ENCODE data around the gene HOXA13.
A peak's percentile ranks its signal among the peaks of the same experiment; 100 is the strongest.

The HOXA13 gene

DNA sequence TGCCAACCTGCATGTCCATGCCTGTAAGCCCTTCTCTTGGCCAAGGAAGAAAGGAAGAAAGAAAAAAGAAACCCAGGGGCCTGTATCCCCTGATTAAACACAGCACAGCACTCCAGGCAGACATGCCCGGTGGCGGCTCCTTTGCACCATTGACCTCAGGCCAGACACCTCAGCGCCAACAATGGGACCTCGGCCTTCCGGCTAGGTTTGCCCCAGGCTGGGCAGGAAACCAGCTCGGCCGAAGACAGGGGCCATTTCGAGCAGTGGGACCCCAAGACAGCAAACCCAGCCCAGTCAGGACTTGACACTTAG is 28.6 kb downstream of the HOXA13 start:
- H3K4me1 Mint-ChIP-seq, result peaks cover 6% of the 10 kb centered on the region

DNA sequence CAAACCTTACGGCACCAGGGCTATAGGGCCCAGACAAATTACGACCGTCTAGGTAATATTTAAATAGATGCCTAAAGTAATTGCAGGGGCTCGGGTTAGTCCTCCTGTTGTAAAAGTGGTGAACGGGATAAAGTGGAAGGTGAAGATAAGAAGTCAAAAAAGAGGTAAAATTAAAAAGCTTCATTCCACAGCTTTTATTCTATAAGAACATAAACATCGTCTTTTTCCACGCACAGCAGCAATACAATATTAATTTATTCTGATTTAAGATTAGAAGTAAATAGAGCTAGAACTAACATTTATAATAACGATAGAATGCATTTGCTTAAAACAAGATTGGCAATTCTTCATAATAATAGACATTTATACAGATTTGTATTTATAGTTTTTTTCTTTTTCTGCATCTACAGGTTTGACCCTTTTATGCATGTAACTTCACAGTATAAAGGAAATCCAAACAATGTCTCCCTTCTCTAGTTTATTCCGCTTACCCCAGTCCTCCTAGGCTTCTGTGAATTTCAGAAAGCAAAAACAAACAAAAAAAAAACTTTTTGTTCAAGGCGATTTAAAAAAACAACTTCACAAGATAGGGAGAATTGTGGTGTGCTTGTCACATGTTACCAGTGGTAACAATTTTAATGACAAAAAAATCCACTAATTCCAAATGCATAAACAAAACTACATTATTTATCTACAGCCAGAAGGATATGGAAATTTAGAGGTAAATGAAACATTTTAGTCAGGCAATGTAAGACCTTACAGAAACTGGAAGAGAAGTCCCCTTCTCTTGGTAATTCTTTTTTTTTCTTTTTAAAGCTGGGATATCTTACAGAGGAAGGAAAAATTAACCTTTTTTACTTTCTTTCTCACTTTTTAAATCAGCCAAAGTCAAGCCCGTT is 29.2 kb downstream of the HOXA13 start:
- Mint-ChIP-seq H3K4me1 (peaks cover 6% of the 10 kb centered on the region), H3K36me3 (no peaks in the 10 kb centered on the region), H3K27ac (peak overlapping the region; percentile 85), H3K27me3 (peaks cover 23% of the 10 kb centered on the region), H3K9me3 (peaks cover 2% of the 10 kb centered on the region), H3K4me3 (no peak overlapping the region)
- ATAC-seq (ENCODE audit: low read depth), result no peak
- DNase-seq (ENCODE audit: low spot score in 2 of 2), result no peak

More for the DNA sequence above, 28.6 kb downstream of the HOXA13 start:
- Mint-ChIP-seq H3K36me3 (no peaks in the 10 kb centered on the region), H3K27ac (peak overlapping the region; percentile 85), H3K27me3 (peaks cover 26% of the 10 kb centered on the region), H3K4me3 (no peak overlapping the region), H3K9me3 (peaks cover 2% of the 10 kb centered on the region)
- DNase-seq (ENCODE audit: low spot score in 2 of 2), result peak in 1 of 2 donors; percentile 14
- ATAC-seq (ENCODE audit: low read depth), result no peak

GRCh38 chr7:27169658-27170425 is 30.0 kb downstream of the HOXA13 start:
- H3K27me3 Mint-ChIP-seq, result peaks cover 21% of the 10 kb centered on the region
- H3K27ac Mint-ChIP-seq, result peak overlapping the region; percentile 84
- no peak overlapping the region for H3K4me3 Mint-ChIP-seq
- no peaks in the 10 kb centered on the region for H3K36me3 Mint-ChIP-seq
- H3K4me1 Mint-ChIP-seq, result peaks cover 6% of the 10 kb centered on the region
- ATAC-seq (ENCODE audit: low read depth), result no peak
- DNase-seq (ENCODE audit: low spot score in 2 of 2), result peak in 1 of 2 donors; percentile 12
- H3K9me3 Mint-ChIP-seq, result peaks cover 2% of the 10 kb centered on the region

DNA sequence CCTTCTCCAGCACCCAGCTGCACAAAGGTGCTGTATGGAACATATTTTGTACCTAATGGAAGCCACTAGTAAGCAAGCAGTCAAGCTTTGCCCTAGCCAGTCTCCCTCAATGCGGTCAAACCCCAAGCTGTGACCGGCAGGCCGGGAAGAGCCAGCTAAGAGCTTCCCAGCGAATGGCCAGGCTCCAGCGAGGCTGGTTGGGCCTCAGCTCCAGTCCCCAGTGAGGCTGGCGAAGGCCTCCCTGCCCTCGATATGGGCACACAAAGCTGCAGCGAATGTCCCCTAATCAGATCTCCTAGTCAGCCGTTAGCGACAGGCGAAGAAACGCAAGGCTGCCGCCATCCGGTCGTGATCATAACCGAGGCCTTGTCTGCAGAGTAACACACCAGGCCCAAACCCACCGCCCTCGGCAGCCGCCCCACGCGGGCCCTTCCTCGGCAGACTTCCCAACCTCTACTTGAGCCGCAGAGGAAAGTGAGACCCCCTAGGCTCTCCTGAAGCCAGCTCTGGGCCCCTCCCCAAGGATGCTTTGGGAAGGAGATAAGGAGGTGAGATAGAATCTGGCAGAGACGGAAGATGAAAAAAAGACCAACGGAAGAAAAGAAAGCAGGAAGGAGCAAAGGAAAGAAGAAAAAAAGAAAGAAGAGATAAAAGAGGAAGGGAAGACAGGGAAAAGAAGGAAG is 31.5 kb downstream of the HOXA13 start:
- H3K9me3 Mint-ChIP-seq, result peaks cover 2% of the 10 kb centered on the region
- H3K36me3 Mint-ChIP-seq, result no peaks in the 10 kb centered on the region
- peaks cover 25% of the 10 kb centered on the region for H3K27me3 Mint-ChIP-seq
- DNase-seq (ENCODE audit: low spot score in 2 of 2) (no peak), ATAC-seq (ENCODE audit: low read depth) (no peak)
- peaks cover 9% of the 10 kb centered on the region for H3K4me1 Mint-ChIP-seq
- peak overlapping the region; percentile 84 for H3K27ac Mint-ChIP-seq
- no peak overlapping the region for H3K4me3 Mint-ChIP-seq

GRCh38 chr7:27167916-27168264 is 32.0 kb downstream of the HOXA13 start:
- Mint-ChIP-seq H3K36me3 (no peaks in the 10 kb centered on the region), H3K27ac (no peak overlapping the region), H3K4me1 (peaks cover 9% of the 10 kb centered on the region), H3K27me3 (peaks cover 26% of the 10 kb centered on the region), H3K9me3 (peaks cover 2% of the 10 kb centered on the region), H3K4me3 (no peak overlapping the region)
- ATAC-seq (ENCODE audit: low read depth), result no peak
- no peak for DNase-seq (ENCODE audit: low spot score in 2 of 2)

GRCh38 chr7:27166531-27167505 is 33.1 kb downstream of the HOXA13 start:
- Mint-ChIP-seq H3K4me3 (no peak overlapping the region), H3K4me1 (peaks cover 9% of the 10 kb centered on the region), H3K9me3 (peaks cover 2% of the 10 kb centered on the region), H3K27ac (peak overlapping the region; percentile 77), H3K36me3 (no peaks in the 10 kb centered on the region), H3K27me3 (peaks cover 21% of the 10 kb centered on the region)
- DNase-seq (ENCODE audit: low spot score in 2 of 2) (no peak), ATAC-seq (ENCODE audit: low read depth) (no peak)

GRCh38 chr7:27165996-27166530 is 33.8 kb downstream of the HOXA13 start:
- peaks cover 7% of the 10 kb centered on the region for H3K4me1 Mint-ChIP-seq
- ATAC-seq (ENCODE audit: low read depth) (no peak), DNase-seq (ENCODE audit: low spot score in 2 of 2) (no peak)
- H3K27ac Mint-ChIP-seq, result peak overlapping the region; percentile 31
- peaks cover 2% of the 10 kb centered on the region for H3K9me3 Mint-ChIP-seq
- no peaks in the 10 kb centered on the region for H3K36me3 Mint-ChIP-seq
- peaks cover 18% of the 10 kb centered on the region for H3K27me3 Mint-ChIP-seq
- H3K4me3 Mint-ChIP-seq, result no peak overlapping the region

DNA sequence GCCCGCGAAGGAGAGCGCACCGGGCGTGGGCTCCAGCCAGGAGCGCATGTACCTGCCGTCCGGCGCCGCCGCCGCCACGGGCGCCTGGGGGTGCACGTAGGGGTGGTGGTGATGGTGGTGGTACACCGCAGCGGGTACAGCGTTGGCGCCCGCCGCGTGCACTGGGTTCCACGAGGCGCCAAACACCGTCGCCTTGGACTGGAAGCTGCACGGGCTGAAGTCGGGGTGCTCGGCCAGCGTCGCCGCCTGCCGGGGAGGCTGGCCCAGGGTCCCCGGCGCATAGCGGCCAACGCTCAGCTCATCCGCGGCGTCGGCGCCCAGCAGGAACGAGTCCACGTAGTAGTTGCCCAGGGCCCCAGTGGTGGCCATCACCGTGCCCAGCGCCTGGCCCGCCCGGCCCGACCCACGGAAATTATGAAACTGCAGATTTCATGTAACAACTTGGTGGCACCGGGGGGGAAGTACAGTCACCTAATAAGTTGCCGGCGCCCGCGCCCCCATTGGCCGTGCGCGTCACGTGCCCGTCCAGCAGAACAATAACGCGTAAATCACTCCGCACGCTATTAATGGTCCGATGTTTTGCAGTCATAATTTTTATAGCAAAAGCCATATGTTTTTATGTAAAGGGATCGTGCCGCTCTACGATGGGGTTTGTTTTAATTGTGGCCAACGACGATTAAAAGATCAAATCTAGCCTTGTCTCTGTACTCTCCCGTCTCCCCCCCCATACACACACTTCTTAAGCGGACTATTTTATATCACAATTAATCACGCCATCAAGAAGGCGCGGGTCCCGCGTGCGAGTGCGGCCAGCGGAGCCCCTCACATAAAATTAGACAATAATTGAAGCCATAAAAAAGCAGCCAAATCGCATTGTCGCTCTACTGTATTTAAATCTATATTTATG is 34.5 kb downstream of the HOXA13 start, which contains the start of gene HOXA9:
HOXA9 (minus strand) TSS at position 449 of the 907 bp plus-strand sequence; CDS start at position 369, 80 bp downstream.
- no peak for DNase-seq (ENCODE audit: low spot score in 2 of 2)
- Mint-ChIP-seq H3K27ac (peak within 1 kb of the TSS; percentile 31), H3K4me1 (peaks cover 9% of the 10 kb centered on the region), H3K4me3 (no peak within 1 kb of the TSS), H3K27me3 (peaks cover 18% of the 10 kb centered on the region), H3K9me3 (peaks cover 2% of the 10 kb centered on the region), H3K36me3 (no peaks in the 10 kb centered on the region)
- ATAC-seq (ENCODE audit: low read depth), result no peak

DNA sequence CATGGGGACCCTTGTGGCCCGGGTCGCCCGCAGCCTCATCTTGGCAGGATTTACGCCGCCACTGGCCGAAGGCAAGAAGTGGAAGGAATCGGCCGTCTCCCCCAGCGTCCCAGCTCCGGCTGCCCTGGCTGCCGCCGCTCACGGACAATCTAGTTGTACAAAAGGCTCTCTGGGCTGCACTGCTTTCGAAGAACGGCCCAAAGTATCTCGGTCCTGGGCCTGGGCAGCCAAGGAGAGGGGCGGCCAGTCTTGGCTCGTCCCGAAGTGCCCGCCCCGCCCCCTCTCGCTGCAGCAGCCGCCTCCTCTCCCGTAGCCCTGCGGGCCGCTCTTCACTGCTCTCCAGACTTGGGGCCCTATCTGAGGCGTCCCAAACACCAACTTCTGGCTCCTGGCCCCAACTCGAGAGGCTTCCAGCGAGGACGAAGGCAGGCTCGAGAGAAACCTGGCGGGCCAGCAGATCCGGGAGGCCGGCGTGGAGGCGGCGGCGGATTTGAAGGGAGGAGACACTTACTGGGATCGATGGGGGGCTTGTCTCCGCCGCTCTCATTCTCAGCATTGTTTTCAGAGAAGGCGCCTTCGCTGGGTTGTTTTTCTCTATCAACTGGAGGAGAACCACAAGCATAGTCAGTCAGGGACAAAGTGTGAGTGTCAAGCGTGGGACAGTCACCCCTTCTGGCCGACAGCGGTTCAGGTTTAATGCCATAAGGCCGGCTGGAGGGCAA is 35.4 kb downstream of the HOXA13 start:
- no peaks in the 10 kb centered on the region for H3K36me3 Mint-ChIP-seq
- H3K27ac Mint-ChIP-seq, result peak overlapping the region; percentile 4
- DNase-seq (ENCODE audit: low spot score in 2 of 2) (peak in 1 of 2 donors; percentile 20), ATAC-seq (ENCODE audit: low read depth) (no peak)
- peaks cover 2% of the 10 kb centered on the region for H3K9me3 Mint-ChIP-seq
- H3K27me3 Mint-ChIP-seq, result peaks cover 21% of the 10 kb centered on the region
- no peak overlapping the region for H3K4me3 Mint-ChIP-seq
- peaks cover 14% of the 10 kb centered on the region for H3K4me1 Mint-ChIP-seq

DNA sequence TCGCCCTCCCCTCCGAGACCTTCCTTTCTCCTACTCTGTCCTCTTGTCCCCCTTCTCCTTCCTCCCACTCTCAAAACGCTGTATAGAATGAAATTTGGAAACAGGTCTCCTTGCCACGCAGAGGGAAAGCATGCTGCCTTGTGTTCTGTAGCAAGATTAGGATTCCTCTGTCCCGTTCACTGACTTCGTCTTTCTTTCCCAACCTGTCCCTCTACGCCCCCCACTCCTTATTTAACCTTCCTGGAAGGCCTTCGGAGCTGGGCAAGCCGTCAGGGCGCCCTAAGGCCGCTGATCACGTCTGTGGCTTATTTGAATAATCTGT is 35.9 kb downstream of the HOXA13 start:
- no peak for ATAC-seq (ENCODE audit: low read depth)
- peaks cover 2% of the 10 kb centered on the region for H3K9me3 Mint-ChIP-seq
- H3K4me3 Mint-ChIP-seq, result no peak overlapping the region
- peak overlapping the region; percentile 4 for H3K27ac Mint-ChIP-seq
- H3K4me1 Mint-ChIP-seq, result peaks cover 15% of the 10 kb centered on the region
- H3K36me3 Mint-ChIP-seq, result no peaks in the 10 kb centered on the region
- peak in 1 of 2 donors; percentile 32 for DNase-seq (ENCODE audit: low spot score in 2 of 2)
- peaks cover 24% of the 10 kb centered on the region for H3K27me3 Mint-ChIP-seq

DNA sequence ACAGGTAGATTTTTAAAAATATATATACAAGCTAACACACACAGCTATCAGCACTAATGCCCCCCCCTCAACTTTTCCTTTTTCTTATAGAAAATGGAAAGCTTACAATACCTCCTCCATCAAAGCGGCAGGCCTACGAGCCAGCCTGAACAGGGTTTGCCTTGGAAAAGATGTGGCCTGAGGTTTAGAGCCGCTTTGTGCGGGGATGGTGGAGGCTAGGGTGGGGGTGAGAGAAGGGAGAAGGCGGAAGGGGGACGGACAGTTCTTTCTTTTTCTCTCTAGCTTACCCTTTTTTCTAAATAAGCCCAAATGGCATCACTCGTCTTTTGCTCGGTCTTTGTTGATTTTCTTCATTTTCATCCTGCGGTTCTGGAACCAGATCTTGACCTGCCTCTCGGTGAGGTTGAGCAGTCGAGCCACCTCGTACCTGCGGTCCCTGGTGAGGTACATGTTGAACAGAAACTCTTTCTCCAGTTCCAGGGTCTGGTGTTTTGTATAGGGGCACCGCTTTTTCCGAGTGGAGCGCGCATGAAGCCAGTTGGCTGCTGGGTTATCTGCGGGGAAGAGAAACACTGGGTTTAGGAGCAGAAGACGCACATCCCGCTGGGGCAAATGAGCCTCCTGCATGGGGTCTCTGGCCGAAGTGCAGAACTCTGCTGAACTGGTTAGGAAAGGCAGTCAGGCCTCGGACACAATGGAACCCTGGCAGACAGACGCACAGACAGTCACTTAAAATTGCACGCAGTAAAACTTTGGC is 36.4 kb downstream of the HOXA13 start:
- H3K27me3 Mint-ChIP-seq, result peaks cover 24% of the 10 kb centered on the region
- no peaks in the 10 kb centered on the region for H3K36me3 Mint-ChIP-seq
- DNase-seq (ENCODE audit: low spot score in 2 of 2) (peak in 1 of 2 donors; percentile 26), ATAC-seq (ENCODE audit: low read depth) (no peak)
- H3K4me1 Mint-ChIP-seq, result peaks cover 11% of the 10 kb centered on the region
- H3K4me3 Mint-ChIP-seq, result no peak overlapping the region
- peak overlapping the region; percentile 4 for H3K27ac Mint-ChIP-seq
- H3K9me3 Mint-ChIP-seq, result peaks cover 2% of the 10 kb centered on the region

All from memory B cell (primary cell).